HG02571 (cell line): Measurements from ENCODE around the gene CASKIN1.

Experiments used
- ATAC-seq: cut with Tn5 transposase; IDR thresholded peaks from one replicate; pipeline ENCODE4 v1.9.1; 2021; ENCODE audit warnings: mild to moderate bottlenecking, moderate library complexity; ENCODE audit not compliant: unreplicated experiment

Gene CASKIN1

GRCh38 chr16:2179576-2179975, 16.8 kb downstream of the CASKIN1 start:
- no peak for ATAC-seq

GRCh38 chr16:2179107-2179501, 17.3 kb downstream of the CASKIN1 start:
- no peak for ATAC-seq

GRCh38 chr16:2178321-2179106, 17.9 kb downstream of the CASKIN1 start:
- no peak for ATAC-seq

- no peak for ATAC-seq
Observed at GRCh38 chr16:2177561-2177960, 18.8 kb downstream of the CASKIN1 start.

GRCh38 chr16:2177101-2177500, 19.3 kb downstream of the CASKIN1 start:
- ATAC-seq = no peak

GRCh38 chr16:2176047-2176446, 20.4 kb downstream of the CASKIN1 start:
- ATAC-seq = no peak

GRCh38 chr16:2175454-2175853, 21.0 kb downstream of the CASKIN1 start:
- ATAC-seq = no peak

- ATAC-seq = no peak
Observed at GRCh38 chr16:2174396-2175131, 21.8 kb downstream of the CASKIN1 start.

- no peak for ATAC-seq
Observed at GRCh38 chr16:2173916-2174315, 22.5 kb downstream of the CASKIN1 start.

- ATAC-seq = no peak
Observed at GRCh38 chr16:2173366-2173765, 23.0 kb downstream of the CASKIN1 start.

GRCh38 chr16:2172688-2173335, 23.6 kb downstream of the CASKIN1 start:
- no peak for ATAC-seq

- ATAC-seq = no peak
Observed at GRCh38 chr16:2171601-2172178, 24.7 kb downstream of the CASKIN1 start.

GRCh38 chr16:2170587-2171435, 25.6 kb downstream of the CASKIN1 start:
- no peak for ATAC-seq

GRCh38 chr16:2170080-2170479, 26.3 kb downstream of the CASKIN1 start:
- ATAC-seq = no peak

- no peak for ATAC-seq
Observed at GRCh38 chr16:2167068-2167638, 29.3 kb downstream of the CASKIN1 start.

- ATAC-seq = no peak
Observed at GRCh38 chr16:2166263-2167067, 29.9 kb downstream of the CASKIN1 start.

- ATAC-seq = no peak
Observed at GRCh38 chr16:2165861-2166260, 30.5 kb downstream of the CASKIN1 start.

GRCh38 chr16:2163211-2163881, 33.1 kb downstream of the CASKIN1 start:
- no peak for ATAC-seq

GRCh38 chr16:2162676-2163118, 33.7 kb downstream of the CASKIN1 start:
- ATAC-seq = no peak
